Neural progenitor cell (in vitro differentiated cells): ENCODE data around the gene NDUFAF8.

Experiments
- CTCF ChIP-seq: fragments of 200-600 bp; sonication (generic); IDR thresholded peaks from 2 replicates; pipeline ENCODE4 v1.5.1; 2017; ENCODE audit warnings: antibody characterized with exemption, mild to moderate bottlenecking
- EZH2 ChIP-seq: fragments of 200-600 bp; sonication (generic); IDR thresholded peaks from 2 replicates; pipeline ENCODE4 v1.6.1; 2017; ENCODE audit warnings: antibody characterized with exemption, mild to moderate bottlenecking, moderate library complexity

GRCh38 chr17:81237591-81238489 lies 1.3 kb upstream of the NDUFAF8 start:
- TF ChIP-seq CTCF (no peak), EZH2 (no peak)
